HT-29 (cell line): ENCODE data around the gene SHANK2. TPM values are rescaled to one million over a fixed set of nuclear protein-coding genes. Genes with fewer than 3 reads are reported as not detected.
"Not testable (repeated sequence)": the region's sequence is repeated elsewhere in the genome, so short reads cannot be mapped to it uniquely, and the experiment has no call there.

Experiments
- DNase-seq: peaks from one replicate; pipeline ENCODE4 v3.0.0-alpha.2; 2015; ENCODE audit warnings: low spot score
- total RNA-seq: library from RNA; depleted of rRNA; stranded (reverse); fragments of >200 nt; shearing (Covaris generic); gene quantifications from 2 replicates; pipeline ENCODE4 v1.2.3, GENCODE V29; 2014

The SHANK2 gene
- total RNA-seq, 1 experiment from 2014 or later: 2.5 TPM

DNA sequence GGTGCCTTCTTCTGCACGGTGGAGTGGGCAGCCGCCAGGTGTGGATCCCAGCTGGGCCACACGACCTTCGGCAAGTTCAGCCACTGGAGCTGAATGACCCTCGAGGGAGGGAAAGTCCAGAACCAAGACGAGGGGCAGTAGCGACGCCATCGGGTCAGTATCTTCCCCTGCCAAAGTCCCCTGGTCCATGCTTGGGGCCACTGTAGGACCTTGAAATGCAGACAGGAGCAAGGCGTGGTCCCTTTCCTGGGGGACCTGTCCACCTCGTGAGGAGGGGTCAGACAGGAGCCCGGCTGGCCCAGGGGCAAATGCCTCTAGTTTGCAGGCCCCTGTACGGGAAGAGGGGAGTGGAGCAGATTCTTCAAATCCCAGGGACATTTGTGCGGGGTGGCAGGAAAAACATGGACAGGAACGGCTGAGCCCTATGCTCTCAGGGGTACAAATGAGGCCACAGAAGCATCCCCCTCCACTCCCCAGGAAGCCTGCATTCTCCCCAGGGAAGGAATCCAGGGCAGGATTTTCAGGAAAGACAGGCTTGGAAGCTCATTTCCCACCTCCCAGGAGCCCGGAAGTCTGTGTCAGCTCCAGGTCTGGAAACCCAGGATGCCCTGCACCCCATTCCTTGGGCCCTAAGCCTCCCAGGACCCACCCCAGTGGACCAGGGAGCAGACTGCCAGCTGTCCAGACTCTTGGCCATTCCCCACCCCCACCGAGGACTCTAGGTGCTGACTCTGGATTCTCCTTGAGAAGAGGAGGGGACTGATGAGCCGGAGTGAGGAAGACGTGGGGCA, 6.6 kb downstream of the SHANK2 start:
- no peak for DNase-seq

GRCh38 chr11:71244116-71244810, 8.1 kb downstream of the SHANK2 start:
- no peak for DNase-seq

GRCh38 chr11:71242391-71242790, 10.0 kb downstream of the SHANK2 start:
- no peak for DNase-seq

DNA sequence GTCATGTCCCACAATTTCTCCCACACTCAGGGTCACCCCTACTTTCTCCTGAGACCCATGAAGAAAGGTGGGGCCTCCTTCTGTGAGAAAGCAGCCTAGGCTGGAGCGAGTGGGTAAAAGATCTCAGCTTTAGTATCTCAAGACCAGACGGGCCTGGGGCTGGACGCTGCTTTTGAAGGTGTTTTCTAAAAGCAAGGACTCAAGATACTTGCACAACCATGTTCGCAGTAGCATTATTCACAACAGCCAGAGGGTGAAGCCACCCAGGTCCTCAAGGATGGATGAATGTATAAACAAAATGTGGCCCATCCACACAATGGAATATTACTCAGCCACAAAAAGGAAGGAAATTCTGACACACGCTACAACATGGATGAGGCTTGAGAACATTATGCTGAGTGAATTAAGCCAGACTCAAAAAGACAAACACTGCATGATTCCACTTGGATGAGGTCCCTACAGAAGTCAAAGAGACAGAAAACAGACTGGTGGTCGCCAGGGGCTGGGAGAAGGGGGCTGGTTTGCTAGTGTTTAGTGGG, 10.6 kb downstream of the SHANK2 start:
- DNase-seq: no peak

DNA sequence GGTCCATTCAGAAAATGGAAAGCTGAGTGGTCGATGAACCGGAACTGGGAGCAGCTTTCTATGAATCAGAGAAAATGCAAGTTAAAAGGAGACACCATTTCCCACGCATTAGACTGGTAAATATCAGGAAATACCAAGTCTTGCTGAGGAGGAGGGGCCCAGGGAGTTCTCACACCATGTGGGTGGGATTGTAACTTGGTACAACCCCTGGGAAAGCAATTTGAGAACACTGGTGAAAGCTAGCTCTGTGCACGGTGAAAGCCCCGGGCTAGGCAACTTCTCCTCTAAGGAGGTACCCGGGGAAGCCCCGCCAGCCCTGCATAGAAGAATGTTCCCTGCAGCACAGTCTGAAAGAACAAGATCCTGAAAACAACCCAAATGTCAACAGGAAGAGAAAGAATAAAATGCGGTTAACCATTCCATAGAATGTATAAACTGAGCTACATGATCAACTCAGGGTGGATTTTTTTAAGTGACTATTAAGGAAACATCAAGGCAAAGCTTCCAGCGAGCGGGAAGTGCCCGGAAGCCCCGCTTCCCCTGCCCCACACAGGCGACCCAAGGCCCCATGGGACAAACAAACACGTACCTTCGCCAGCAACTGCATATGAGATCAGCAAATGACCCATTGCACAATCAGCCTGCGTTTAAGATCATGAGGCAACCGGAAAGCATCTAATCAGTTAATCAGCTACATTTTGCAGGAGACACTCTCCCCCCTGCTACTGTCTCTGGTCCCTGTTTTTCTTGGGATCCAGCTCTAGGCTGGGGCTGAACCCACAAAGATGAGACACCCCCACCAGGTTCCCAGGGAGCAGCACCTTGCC, 11.3 kb downstream of the SHANK2 start:
- DNase-seq: no peak

DNA sequence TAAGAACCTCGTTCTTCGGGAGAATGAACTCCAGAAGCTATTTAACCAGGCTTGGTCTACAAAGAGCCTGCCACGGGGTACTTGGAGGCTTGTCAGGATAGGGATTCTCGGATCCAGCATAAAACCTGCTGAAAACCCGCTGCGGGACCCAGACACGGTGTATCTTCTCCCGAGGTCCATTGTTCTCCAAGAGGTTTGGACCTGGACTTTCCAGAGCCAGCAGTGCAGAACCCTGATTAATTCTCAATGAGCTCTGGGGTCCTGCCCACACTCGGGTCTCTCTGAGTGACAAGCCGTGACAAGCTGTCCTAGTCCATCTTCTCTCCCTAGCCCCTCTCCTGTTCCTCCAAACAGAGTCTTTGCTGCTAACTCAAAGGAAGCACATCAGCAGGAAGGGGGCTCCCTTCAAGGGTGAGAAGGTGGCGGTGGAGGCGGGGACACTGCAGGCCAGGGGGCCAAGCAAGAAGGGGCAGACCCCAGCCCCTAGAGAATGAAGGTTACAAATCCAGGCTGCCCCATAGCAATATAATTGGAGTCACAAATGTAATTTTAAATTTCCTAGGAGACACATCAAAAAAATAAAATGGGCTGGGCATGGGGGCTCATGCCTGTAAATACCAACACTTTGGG, 12.2 kb downstream of the SHANK2 start:
- no peak for DNase-seq

DNA sequence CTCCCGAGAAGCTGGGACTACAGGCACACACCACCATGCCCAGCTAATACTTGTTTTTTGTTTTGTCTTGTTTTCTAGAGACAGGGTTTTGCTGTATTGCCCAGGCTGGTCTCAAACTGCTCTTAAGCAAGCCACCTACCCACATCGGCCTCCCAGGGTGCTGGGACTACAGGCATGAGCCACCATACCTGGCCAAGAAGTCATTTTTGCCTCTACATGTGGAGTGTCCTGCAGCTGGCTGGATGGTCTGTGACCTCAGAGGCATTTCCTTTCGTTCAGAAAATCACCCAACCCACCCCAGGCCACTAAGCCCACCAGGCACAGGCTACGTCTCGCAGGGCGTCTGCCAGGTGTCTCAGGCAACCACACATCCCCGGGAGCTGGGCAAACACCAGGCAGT, 12.8 kb downstream of the SHANK2 start:
- no peak for DNase-seq

DNA sequence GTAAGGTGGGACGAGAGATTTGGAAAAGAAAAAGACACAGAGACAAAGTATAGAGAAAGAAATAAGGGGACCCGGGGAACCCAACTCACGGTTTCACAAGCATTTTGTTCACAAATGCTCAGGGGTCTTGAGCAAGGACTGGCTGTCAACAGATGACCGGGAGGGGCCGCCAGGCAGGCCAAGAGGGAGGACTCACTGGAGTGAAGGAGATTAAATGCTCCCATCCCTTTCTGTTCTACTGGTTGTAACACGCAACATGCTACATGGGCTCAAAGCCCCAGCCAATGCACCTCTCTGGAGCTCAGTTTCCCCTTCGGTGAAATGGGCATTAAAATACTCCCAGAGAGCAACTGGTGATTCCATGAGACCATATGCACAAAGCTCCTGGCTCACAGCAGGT, 13.4 kb downstream of the SHANK2 start:
- DNase-seq: no peak

GRCh38 chr11:71238285-71238875, 14.0 kb downstream of the SHANK2 start:
- no peak for DNase-seq

- DNase-seq: no peak
Observed at GRCh38 chr11:71237853-71238252, 14.5 kb downstream of the SHANK2 start.

- DNase-seq: no peak
Observed at GRCh38 chr11:71236836-71237475, 15.4 kb downstream of the SHANK2 start.

- DNase-seq: no peak
Observed at GRCh38 chr11:71235719-71236118, 16.7 kb downstream of the SHANK2 start.

- DNase-seq: not testable (repeated sequence)
Observed at GRCh38 chr11:71233896-71234852, 18.2 kb downstream of the SHANK2 start.

- DNase-seq: no peak
Observed at GRCh38 chr11:71232364-71232763, 20.0 kb downstream of the SHANK2 start.

GRCh38 chr11:71228961-71229360, 23.4 kb downstream of the SHANK2 start:
- no peak for DNase-seq

- no peak for DNase-seq
Observed at GRCh38 chr11:71227058-71227659, 25.2 kb downstream of the SHANK2 start.

DNA sequence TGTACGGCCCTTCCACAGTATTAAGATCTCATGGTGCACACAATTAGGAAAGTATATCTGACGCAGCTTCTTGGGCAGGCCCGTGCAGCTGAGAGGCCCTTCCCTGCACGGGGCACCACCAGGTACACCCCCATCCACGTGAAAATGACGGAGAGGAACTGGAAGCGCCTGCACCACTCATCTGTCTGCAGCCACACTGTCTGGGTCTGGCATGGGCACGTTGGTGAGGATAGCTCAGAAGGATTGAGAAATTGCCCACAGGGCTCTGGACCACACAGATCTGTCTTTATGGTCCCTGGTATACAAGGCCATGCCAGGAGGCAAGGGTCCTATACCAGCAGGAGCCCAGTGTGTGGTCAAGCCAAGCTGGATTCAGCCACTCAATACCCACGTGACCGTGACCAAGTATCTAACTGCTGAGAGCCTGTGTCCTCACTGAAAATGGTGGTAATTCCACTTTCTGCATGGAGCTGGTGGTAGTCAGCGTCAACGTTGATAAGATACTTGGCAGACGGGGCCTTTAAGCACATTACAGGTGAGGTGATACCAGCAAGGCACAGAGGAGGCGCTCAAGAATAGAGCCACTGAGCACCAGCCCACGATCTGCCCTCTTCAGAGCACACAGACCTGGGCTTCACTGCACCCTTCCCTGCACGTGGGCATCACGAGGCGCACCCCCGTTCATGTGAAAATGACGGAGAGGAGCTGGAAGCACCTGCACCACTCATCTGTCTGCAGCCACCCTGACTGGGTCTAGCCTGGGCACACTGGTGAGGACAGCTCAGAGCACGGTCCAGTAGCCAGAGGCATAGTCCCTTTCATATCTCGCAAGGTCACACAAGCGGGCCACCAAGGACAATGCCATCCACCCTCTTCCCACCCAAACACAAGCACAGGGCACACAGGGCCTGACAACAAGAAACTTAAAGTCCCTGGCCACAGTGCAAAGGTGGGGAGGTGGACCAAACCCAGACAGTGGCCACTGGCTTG, 28.4 kb downstream of the SHANK2 start:
- no peak for DNase-seq

GRCh38 chr11:71223081-71223405, 29.3 kb downstream of the SHANK2 start:
- no peak for DNase-seq
